Measurements from ENCODE around the gene LPCAT3.

LPCAT3 gene

GRCh38 chr12:6957741-6958608 is 60.3 kb downstream of the LPCAT3 start:
- no peaks in the 10 kb centered on the region for H3K9me3 Mint-ChIP-seq (ENCODE audit: low read depth)
- peak overlapping the region; percentile 99 for H3K27ac Mint-ChIP-seq
- H3K4me3 Mint-ChIP-seq = peak overlapping the region; percentile 97
- no peaks in the 10 kb centered on the region for H3K27me3 Mint-ChIP-seq
- H3K36me3 Mint-ChIP-seq = peaks cover 23% of the 10 kb centered on the region
- H3K4me1 Mint-ChIP-seq (ENCODE audit: low read depth) = peaks cover 84% of the 10 kb centered on the region

GRCh38 chr12:6957151-6957701 is 61.0 kb downstream of the LPCAT3 start:
- Mint-ChIP-seq H3K27me3 (no peaks in the 10 kb centered on the region), H3K36me3 (peaks cover 30% of the 10 kb centered on the region), H3K9me3 (ENCODE audit: low read depth) (no peaks in the 10 kb centered on the region), H3K4me3 (peak overlapping the region; percentile 97), H3K4me1 (ENCODE audit: low read depth) (peaks cover 81% of the 10 kb centered on the region), H3K27ac (peak overlapping the region; percentile 94)

- peaks cover 32% of the 10 kb centered on the region for H3K36me3 Mint-ChIP-seq
- H3K4me1 Mint-ChIP-seq (ENCODE audit: low read depth) = peaks cover 70% of the 10 kb centered on the region
- H3K27me3 Mint-ChIP-seq = no peaks in the 10 kb centered on the region
- H3K9me3 Mint-ChIP-seq (ENCODE audit: low read depth) = no peaks in the 10 kb centered on the region
- H3K27ac Mint-ChIP-seq = peak overlapping the region; percentile 94
- H3K4me3 Mint-ChIP-seq = peak overlapping the region; percentile 97
Observed at GRCh38 chr12:6956021-6956727, 62.1 kb downstream of the LPCAT3 start.

- Mint-ChIP-seq H3K4me3 (peak overlapping the region; percentile 97), H3K27ac (peak overlapping the region; percentile 98), H3K36me3 (peaks cover 29% of the 10 kb centered on the region), H3K4me1 (ENCODE audit: low read depth) (peaks cover 69% of the 10 kb centered on the region), H3K27me3 (no peaks in the 10 kb centered on the region), H3K9me3 (ENCODE audit: low read depth) (no peaks in the 10 kb centered on the region)
Observed at GRCh38 chr12:6955108-6956020, 62.9 kb downstream of the LPCAT3 start.

- no peaks in the 10 kb centered on the region for H3K9me3 Mint-ChIP-seq (ENCODE audit: low read depth)
- no peaks in the 10 kb centered on the region for H3K27me3 Mint-ChIP-seq
- peaks cover 29% of the 10 kb centered on the region for H3K36me3 Mint-ChIP-seq
- peak overlapping the region; percentile 98 for H3K27ac Mint-ChIP-seq
- peaks cover 68% of the 10 kb centered on the region for H3K4me1 Mint-ChIP-seq (ENCODE audit: low read depth)
- peak overlapping the region; percentile 97 for H3K4me3 Mint-ChIP-seq
Observed at GRCh38 chr12:6954316-6955107, 63.8 kb downstream of the LPCAT3 start.

- Mint-ChIP-seq H3K36me3 (peaks cover 25% of the 10 kb centered on the region), H3K27ac (peak overlapping the region; percentile 98), H3K4me1 (ENCODE audit: low read depth) (peaks cover 68% of the 10 kb centered on the region), H3K9me3 (ENCODE audit: low read depth) (no peaks in the 10 kb centered on the region), H3K4me3 (peak overlapping the region; percentile 97), H3K27me3 (no peaks in the 10 kb centered on the region)
Observed at GRCh38 chr12:6953442-6954315, 64.6 kb downstream of the LPCAT3 start.

- H3K9me3 Mint-ChIP-seq (ENCODE audit: low read depth) = no peaks in the 10 kb centered on the region
- H3K4me3 Mint-ChIP-seq = peak overlapping the region; percentile 97
- H3K36me3 Mint-ChIP-seq = peaks cover 19% of the 10 kb centered on the region
- H3K27me3 Mint-ChIP-seq = no peaks in the 10 kb centered on the region
- peak overlapping the region; percentile 98 for H3K27ac Mint-ChIP-seq
- peaks cover 68% of the 10 kb centered on the region for H3K4me1 Mint-ChIP-seq (ENCODE audit: low read depth)
Observed at GRCh38 chr12:6952863-6953441, 65.3 kb downstream of the LPCAT3 start.

GRCh38 chr12:6952121-6952862 is 66.0 kb downstream of the LPCAT3 start:
- peaks cover 19% of the 10 kb centered on the region for H3K36me3 Mint-ChIP-seq

GRCh38 chr12:6951551-6952120 is 66.6 kb downstream of the LPCAT3 start:
- peaks cover 70% of the 10 kb centered on the region for H3K4me1 Mint-ChIP-seq (ENCODE audit: low read depth)
- H3K4me3 Mint-ChIP-seq = peak overlapping the region; percentile 97
- H3K27me3 Mint-ChIP-seq = no peaks in the 10 kb centered on the region
- H3K36me3 Mint-ChIP-seq = peaks cover 15% of the 10 kb centered on the region
- H3K9me3 Mint-ChIP-seq (ENCODE audit: low read depth) = no peaks in the 10 kb centered on the region
- peak overlapping the region; percentile 98 for H3K27ac Mint-ChIP-seq

More at GRCh38 chr12:6952121-6952862, 66.0 kb downstream of the LPCAT3 start:
- Mint-ChIP-seq H3K4me3 (peak overlapping the region; percentile 97), H3K9me3 (ENCODE audit: low read depth) (no peaks in the 10 kb centered on the region), H3K4me1 (ENCODE audit: low read depth) (peaks cover 70% of the 10 kb centered on the region), H3K27ac (peak overlapping the region; percentile 98), H3K27me3 (no peaks in the 10 kb centered on the region)

- H3K9me3 Mint-ChIP-seq (ENCODE audit: low read depth) = no peaks in the 10 kb centered on the region
- peak within 1 kb of the TSS; percentile 98 for H3K27ac Mint-ChIP-seq
- peak within 1 kb of the TSS; percentile 97 for H3K4me3 Mint-ChIP-seq
- no peaks in the 10 kb centered on the region for H3K27me3 Mint-ChIP-seq
- peaks cover 67% of the 10 kb centered on the region for H3K4me1 Mint-ChIP-seq (ENCODE audit: low read depth)
- H3K36me3 Mint-ChIP-seq = peaks cover 15% of the 10 kb centered on the region
Observed at GRCh38 chr12:6950811-6951540, 67.3 kb downstream of the LPCAT3 start, which contains the start of gene PTPN6. PTPN6 (plus strand) TSS chr12:6951356; CDS start chr12:6951513, 157 bp downstream.

GRCh38 chr12:6950401-6950801 is 67.9 kb downstream of the LPCAT3 start:
- Mint-ChIP-seq H3K27ac (peak overlapping the region; percentile 98), H3K9me3 (ENCODE audit: low read depth) (no peaks in the 10 kb centered on the region), H3K27me3 (no peaks in the 10 kb centered on the region), H3K36me3 (peaks cover 15% of the 10 kb centered on the region), H3K4me3 (peak overlapping the region; percentile 97), H3K4me1 (ENCODE audit: low read depth) (peaks cover 67% of the 10 kb centered on the region)
